Mucosa of descending colon (tissue), 3 donors: ENCODE results near the gene ITSN1. TPM values are rescaled to one million over a fixed set of nuclear protein-coding genes. Genes with fewer than 3 reads are reported as not detected.
"Not testable (repeated sequence)": the region's sequence is repeated elsewhere in the genome, so short reads cannot be mapped to it uniquely, and the experiment has no call there.

Source experiments
- ATAC-seq: fragments of 200-7000 bp; cut with Tn5 transposase; one replicate; pipeline ENCODE4 v1.9.1; 2020; ENCODE audit warnings: mild to moderate bottlenecking, moderate library complexity
- DNase-seq, 3 donors: peaks; one replicate each; pipeline ENCODE4 v3.0.0-alpha.2; 2020
- H3K36me3 ChIP-seq: fragments of 200-600 bp; one replicate; pipeline ENCODE4 v1.8.0; 2021; ENCODE audit warnings: low read depth, mild to moderate bottlenecking
- H3K4me1 ChIP-seq: fragments of 200-600 bp; one replicate; pipeline ENCODE4 v1.8.0; 2021; ENCODE audit warnings: low read depth, mild to moderate bottlenecking
- H3K4me3 ChIP-seq: fragments of 200-600 bp; one replicate; pipeline ENCODE4 v1.8.0; 2021; ENCODE audit warnings: mild to moderate bottlenecking
- H3K9me3 ChIP-seq: fragments of 200-600 bp; one replicate; pipeline ENCODE4 v1.8.0; 2021; ENCODE audit warnings: mild to moderate bottlenecking
- intact Hi-C, 2 donors: fragments of 100-400 bp; cut with DNase I in 1 of 2; cut with micrococcal nuclease in 1 of 2; formaldehyde crosslinking; loops; one replicate each; pipeline versions ENCODE4 v1.11.0 to v1.11.1; 2022; cut with DNase I, micrococcal nuclease
- total RNA-seq, 3 donors: library from RNA; stranded (reverse); fragmentation: NEBNext Ultra II Directional in 2 of 3; extraction: Animal tissue kit (Norgen Biotek cat#: 25700) in 2 of 3; gene quantifications; one replicate each; pipeline versions ENCODE4 v1.2.1 to v1.2.4, GENCODE V29; 2021 to 2023
- TF ChIP-seq, protein P1 (sequence below): fragments of 200-600 bp; IDR thresholded peaks from one replicate; pipeline ENCODE4 v1.8.0; 2022; ENCODE audit warnings: antibody characterized with exemption, mild to moderate bottlenecking
- donor health status: DM: no; HTN: no; CAD: no; lungs with moderate emphysema.
- donor health status: DM: no; HTN: no; CAD: no.
- donor health status: DM: no; HTN: yes; CAD: no.

The ITSN1 gene
- total RNA-seq, 3 donors from 2014 or later: 35.6 to 54.8 (median 45.3) TPM

DNA sequence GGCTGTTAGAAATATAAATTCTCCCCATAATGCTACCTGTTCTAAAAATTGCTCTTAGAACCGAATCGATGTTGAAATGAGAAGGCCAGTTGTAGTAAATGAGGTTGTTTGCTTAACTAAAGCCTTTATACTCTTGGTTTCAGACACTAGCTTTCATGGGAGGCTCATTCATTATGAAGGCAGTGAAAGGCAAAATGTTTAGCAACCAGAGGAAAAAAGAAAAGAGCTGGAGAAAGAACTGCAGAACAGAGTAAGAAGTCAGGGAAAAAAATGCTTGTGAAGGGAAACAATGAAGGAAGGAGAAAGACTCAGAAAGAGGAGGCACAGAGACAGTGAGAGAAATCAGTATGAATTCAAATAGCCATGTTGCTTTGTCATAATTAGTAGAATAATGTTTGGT lies 145.1 kb downstream of the ITSN1 start:
- intact Hi-C loops: loop anchor here in 1 of 2 donors (10.0 kb wide), 1 partner anchor 57 kb away; no protein-coding TSS in a partner anchor
- TF ChIP-seq, protein P1, sequence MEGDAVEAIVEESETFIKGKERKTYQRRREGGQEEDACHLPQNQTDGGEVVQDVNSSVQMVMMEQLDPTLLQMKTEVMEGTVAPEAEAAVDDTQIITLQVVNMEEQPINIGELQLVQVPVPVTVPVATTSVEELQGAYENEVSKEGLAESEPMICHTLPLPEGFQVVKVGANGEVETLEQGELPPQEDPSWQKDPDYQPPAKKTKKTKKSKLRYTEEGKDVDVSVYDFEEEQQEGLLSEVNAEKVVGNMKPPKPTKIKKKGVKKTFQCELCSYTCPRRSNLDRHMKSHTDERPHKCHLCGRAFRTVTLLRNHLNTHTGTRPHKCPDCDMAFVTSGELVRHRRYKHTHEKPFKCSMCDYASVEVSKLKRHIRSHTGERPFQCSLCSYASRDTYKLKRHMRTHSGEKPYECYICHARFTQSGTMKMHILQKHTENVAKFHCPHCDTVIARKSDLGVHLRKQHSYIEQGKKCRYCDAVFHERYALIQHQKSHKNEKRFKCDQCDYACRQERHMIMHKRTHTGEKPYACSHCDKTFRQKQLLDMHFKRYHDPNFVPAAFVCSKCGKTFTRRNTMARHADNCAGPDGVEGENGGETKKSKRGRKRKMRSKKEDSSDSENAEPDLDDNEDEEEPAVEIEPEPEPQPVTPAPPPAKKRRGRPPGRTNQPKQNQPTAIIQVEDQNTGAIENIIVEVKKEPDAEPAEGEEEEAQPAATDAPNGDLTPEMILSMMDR: no peak
- no peaks in the 10 kb centered on the region for H3K4me1 ChIP-seq
- H3K9me3 ChIP-seq: no peaks in the 10 kb centered on the region
- ATAC-seq: no peak
- H3K36me3 ChIP-seq: no peaks in the 10 kb centered on the region
- no peak overlapping the region for H3K4me3 ChIP-seq
- no peak for DNase-seq

DNA sequence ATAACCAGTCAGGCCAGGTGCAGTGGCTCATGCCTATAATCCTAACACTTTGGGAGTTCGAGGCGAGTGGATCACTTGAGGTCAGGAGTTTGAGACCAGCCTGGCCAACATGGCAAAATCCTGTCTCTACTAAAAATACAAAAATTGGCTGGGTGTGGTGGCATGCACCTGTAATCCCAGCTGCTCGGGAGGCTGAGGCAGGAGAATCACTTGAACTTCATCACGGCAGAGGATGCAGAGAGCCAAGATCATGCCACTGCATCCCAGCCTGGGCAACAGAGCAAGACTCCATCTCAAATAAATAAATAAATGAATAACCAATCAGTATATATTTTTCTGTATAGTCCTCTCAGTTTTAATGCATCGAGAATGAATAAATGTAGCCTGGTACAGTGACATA lies 146.1 kb downstream of the ITSN1 start:
- H3K4me3 ChIP-seq, DNase-seq, ATAC-seq, H3K36me3 ChIP-seq, H3K9me3 ChIP-seq, H3K4me1 ChIP-seq: not testable (repeated sequence)
- intact Hi-C loops: loop anchor here in 1 of 2 donors (10.0 kb wide), 1 partner anchor 56 kb away; no protein-coding TSS in a partner anchor

DNA sequence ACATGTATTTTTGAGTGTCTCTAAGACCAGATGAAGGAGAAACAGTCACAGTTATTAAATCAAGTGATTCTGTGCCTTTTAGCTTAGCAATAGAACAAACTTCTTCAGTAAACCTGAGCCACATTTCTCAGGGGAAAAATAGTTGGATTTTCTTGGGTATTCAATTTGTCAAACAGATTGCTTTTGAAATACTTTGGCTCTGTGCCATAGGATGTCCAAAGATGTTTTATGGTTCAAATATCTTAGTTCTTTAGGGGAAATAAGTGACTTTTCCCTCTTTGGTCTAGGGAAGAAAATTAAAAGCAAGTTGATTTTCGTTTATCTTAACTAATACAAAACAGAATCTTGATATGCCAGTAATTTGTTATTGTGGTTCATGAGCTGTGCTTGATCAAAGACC lies 147.4 kb downstream of the ITSN1 start:
- TF ChIP-seq, protein P1: no peak
- no peak overlapping the region for H3K4me3 ChIP-seq
- no peaks in the 10 kb centered on the region for H3K9me3 ChIP-seq
- ATAC-seq (no peak), DNase-seq (no peak)
- intact Hi-C loops: loop anchor here in 1 of 2 donors (10.0 kb wide), 1 partner anchor 55 kb away; no protein-coding TSS in a partner anchor
- no peaks in the 10 kb centered on the region for H3K36me3 ChIP-seq
- H3K4me1 ChIP-seq: no peaks in the 10 kb centered on the region

DNA sequence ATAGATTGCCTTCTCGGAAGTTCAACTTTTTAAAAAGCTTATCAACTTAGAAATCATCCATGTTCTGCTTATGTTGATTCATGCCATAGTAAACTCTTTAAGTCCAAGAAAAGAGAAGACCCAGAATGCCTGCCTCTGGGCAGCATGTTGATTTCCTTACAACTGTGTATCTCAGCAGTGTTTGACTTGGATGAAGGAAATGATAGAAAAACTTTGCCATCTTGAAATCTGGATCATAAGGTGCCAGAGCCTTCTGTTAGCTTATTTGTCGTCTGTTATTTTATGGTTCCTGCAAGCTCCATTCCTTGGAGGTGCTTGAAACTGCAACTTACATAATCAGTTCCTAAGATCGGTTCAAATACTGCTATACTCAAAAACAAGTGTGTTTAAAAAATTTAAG lies 148.8 kb downstream of the ITSN1 start:
- intact Hi-C loops: no loop called here
- Histone ChIP-seq H3K9me3 (no peaks in the 10 kb centered on the region), H3K4me1 (no peaks in the 10 kb centered on the region), H3K36me3 (no peaks in the 10 kb centered on the region), H3K4me3 (no peak overlapping the region)
- ATAC-seq: no peak
- TF ChIP-seq, protein P1: no peak
- DNase-seq: no peak

DNA sequence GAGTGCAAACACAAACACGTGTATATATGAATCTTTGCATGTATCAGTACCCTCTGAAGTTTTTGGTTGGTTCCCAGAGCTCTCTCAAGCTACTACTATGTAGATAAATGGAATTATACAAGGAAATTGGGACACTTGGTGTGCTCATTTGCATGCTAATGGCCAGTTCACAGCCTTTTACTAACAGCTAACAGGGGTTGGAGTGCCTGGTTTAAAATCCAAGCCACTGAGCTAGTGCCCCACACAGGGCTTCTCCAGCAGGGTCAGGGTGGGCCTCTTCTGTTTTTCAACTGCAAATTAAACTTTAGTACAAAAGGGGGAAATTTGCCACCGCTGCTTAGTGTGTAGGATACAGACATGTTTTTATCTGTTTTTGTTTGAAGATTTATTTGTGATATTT lies 152.3 kb downstream of the ITSN1 start:
- Histone ChIP-seq H3K4me1 (no peaks in the 10 kb centered on the region), H3K36me3 (no peaks in the 10 kb centered on the region), H3K9me3 (no peaks in the 10 kb centered on the region), H3K4me3 (no peak overlapping the region)
- intact Hi-C loops: no loop called here
- TF ChIP-seq, protein P1: no peak
- no peak for ATAC-seq
- no peak for DNase-seq

DNA sequence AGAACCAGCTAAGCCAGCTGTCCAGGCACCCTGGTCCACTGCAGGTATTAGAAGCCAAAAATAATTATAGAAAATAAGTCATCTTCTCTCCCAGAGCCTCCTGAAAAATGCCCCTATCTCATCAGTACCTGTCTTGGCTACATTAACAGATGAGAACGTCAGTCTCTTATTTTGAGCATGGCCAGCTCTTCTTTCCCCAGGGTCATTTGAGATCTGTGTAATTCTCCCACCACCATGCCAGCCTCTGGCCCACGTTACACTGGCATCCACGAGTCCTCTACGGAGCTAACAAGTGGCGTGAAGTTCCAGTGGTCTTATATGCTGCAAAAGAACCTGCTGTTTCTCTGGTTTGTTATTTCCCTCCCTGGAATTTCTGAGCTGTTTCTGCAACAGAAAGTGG lies 155.3 kb downstream of the ITSN1 start:
- intact Hi-C loops: no loop called here
- no peak for DNase-seq
- no peaks in the 10 kb centered on the region for H3K4me1 ChIP-seq
- H3K36me3 ChIP-seq: no peaks in the 10 kb centered on the region
- no peak for ATAC-seq
- TF ChIP-seq, protein P1: no peak
- no peaks in the 10 kb centered on the region for H3K9me3 ChIP-seq
- H3K4me3 ChIP-seq: no peak overlapping the region
